ENCODE results near the gene ANKLE1. TPM values are rescaled to one million over a fixed set of nuclear protein-coding genes. Genes with fewer than 3 reads are reported as not detected.

Gene ANKLE1
- polyA plus RNA-seq, 1 experiment = 0.33 TPM

- Histone ChIP-seq H3K4me3 (ENCODE audit: low read depth, low read length) (no peak overlapping the region), H3K27ac (ENCODE audit: low read depth, low read length) (no peak overlapping the region), H3K27me3 (ENCODE audit: control insufficient read depth, insufficient read depth, low read length) (no peaks in the 10 kb centered on the region), H3K9me3 (ENCODE audit: control insufficient read depth, insufficient read depth, low read length) (no peaks in the 10 kb centered on the region)
- TF ChIP-seq CTCF (IDR thresholded peaks at IDR 0.05; ENCODE audit: low read depth, low read length) = no peak
- ChIA-PET POLR2A (no interaction called here), CTCF (interaction anchor here (0.6 kb wide), 1 partner anchor 162 kb away, joined by 4 read pairs; no protein-coding TSS in a partner anchor)
- DNase-seq (ENCODE audit: low read depth, low spot score) = no peak
Measured at GRCh38 chr19:17275441-17276175, 6.1 kb upstream of the ANKLE1 start.

DNA sequence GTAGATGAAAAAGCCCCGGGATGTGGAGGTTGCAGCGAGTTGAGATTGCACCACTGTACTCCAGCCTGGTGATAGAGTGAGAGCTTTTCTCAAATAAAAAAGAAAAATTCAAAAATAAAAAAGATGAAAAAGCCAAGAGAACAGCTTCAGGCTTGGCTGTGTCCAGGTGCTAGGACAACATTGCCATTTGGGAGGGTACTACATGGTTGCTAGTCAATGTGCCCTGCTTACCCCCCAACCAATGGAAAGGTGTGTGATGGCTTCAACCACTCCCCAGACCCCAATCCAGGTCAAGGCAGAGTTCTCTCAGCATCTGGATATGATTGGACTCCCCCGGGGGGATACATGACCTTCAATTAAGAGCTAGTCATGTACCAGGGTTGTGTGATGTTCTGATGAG lies 2.3 kb upstream of the ANKLE1 start:
- Histone ChIP-seq H3K4me3 (ENCODE audit: low read depth, low read length) (no peak overlapping the region), H3K27me3 (ENCODE audit: control insufficient read depth, insufficient read depth, low read length) (no peaks in the 10 kb centered on the region), H3K9me3 (ENCODE audit: control insufficient read depth, insufficient read depth, low read length) (no peaks in the 10 kb centered on the region), H3K27ac (ENCODE audit: low read depth, low read length) (no peak overlapping the region)
- no peak for DNase-seq (ENCODE audit: low read depth, low spot score)
- TF ChIP-seq CTCF (IDR thresholded peaks at IDR 0.05; ENCODE audit: low read depth, low read length) = no peak
- ChIA-PET POLR2A (interaction anchor here (0.7 kb wide), 1 partner anchor 12 kb away, joined by 3 read pairs; the partner anchor contains the start of gene BABAM1), CTCF (interaction anchor here (0.6 kb wide), 1 partner anchor 17 kb away, joined by 3 read pairs; no protein-coding TSS in a partner anchor)

DNA sequence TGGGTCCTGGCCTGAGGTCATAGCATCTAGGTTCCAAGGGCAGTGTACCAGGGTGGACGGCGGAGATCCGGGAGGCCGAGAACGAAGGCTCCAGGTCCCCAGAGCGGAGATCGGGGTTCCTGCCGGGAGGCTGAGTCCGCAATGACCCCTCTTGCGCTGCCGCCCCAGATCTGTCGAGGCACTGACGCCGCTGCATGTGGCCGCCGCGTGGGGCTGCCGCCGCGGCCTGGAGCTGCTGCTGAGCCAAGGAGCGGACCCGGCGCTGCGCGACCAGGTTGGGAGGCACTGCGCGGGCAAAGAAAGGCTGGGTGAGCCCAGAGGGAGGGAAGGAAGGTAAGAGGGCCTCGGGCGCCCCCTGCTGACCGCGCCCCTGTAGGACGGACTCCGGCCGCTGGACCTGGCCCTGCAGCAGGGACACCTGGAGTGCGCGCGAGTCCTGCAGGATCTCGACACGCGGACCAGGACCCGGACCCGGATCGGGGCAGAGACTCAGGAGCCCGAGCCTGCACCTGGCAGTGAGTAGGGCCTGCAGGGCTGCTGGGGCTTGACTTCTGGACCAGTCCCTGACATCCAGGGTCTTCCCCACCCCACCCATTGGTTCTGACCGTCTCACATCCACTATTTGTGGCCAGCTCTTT lies 906 bp downstream of the ANKLE1 start:
- DNase-seq (ENCODE audit: low read depth, low spot score) = no peak
- Histone ChIP-seq H3K9me3 (ENCODE audit: control insufficient read depth, insufficient read depth, low read length) (no peaks in the 10 kb centered on the region), H3K27me3 (ENCODE audit: control insufficient read depth, insufficient read depth, low read length) (no peaks in the 10 kb centered on the region), H3K4me3 (ENCODE audit: low read depth, low read length) (peak overlapping the region; percentile 53), H3K27ac (ENCODE audit: low read depth, low read length) (no peak overlapping the region)
- CTCF ChIA-PET = interaction anchor here (0.6 to 2.1 kb wide), 16 partner anchors 9 to 483 kb away, joined by 3 to 13 read pairs (median 4); partner anchors contain the start of genes BABAM1 and USHBP1
- peak; percentile 83 for TF ChIP-seq CTCF (IDR thresholded peaks at IDR 0.05; ENCODE audit: low read depth, low read length)
- POLR2A ChIA-PET = interaction anchor here (0.6 kb wide), 1 partner anchor 217 kb away, joined by 7 read pairs; no protein-coding TSS in a partner anchor

DNA sequence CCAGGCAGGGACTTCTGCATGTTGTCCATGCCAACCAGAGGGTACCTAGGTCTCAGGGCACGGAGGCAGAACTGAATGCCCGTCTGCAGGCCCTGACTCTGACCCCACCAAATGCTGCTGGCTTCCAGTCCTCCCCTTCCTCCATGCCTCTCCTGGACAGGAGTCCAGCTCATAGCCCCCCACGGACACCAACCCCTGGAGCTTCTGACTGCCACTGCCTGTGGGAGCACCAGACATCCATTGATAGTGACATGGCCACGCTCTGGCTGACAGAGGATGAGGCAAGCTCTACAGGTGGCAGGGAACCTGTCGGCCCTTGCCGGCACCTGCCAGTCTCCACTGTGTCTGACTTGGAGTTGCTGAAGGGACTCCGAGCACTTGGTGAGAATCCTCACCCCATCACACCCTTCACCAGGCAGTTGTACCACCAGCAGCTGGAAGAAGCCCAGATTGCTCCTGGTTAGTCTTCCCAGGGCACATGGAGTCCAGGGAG lies 1.8 kb downstream of the ANKLE1 start:
- Histone ChIP-seq H3K9me3 (ENCODE audit: control insufficient read depth, insufficient read depth, low read length) (no peaks in the 10 kb centered on the region), H3K4me3 (ENCODE audit: low read depth, low read length) (no peak overlapping the region), H3K27ac (ENCODE audit: low read depth, low read length) (no peak overlapping the region), H3K27me3 (ENCODE audit: control insufficient read depth, insufficient read depth, low read length) (no peaks in the 10 kb centered on the region)
- TF ChIP-seq CTCF (IDR thresholded peaks at IDR 0.05; ENCODE audit: low read depth, low read length) = no peak
- CTCF ChIA-PET = interaction anchor here (1.0 to 2.1 kb wide), 5 partner anchors 9 to 218 kb away, joined by 4 to 7 read pairs (median 6); no protein-coding TSS in a partner anchor
- no peak for DNase-seq (ENCODE audit: low read depth, low spot score)
- POLR2A ChIA-PET = interaction anchor here (0.6 kb wide), 1 partner anchor 184 kb away, joined by 3 read pairs; no protein-coding TSS in a partner anchor

All from AG04450 (cell line).